ENCODE data around the gene KCTD11.
A peak's percentile ranks its signal among the peaks of the same experiment; 100 is the strongest.

Gene KCTD11

GRCh38 chr17:7325031-7325528, 26.9 kb upstream of the KCTD11 start:
- TF ChIP-seq, protein P1, sequence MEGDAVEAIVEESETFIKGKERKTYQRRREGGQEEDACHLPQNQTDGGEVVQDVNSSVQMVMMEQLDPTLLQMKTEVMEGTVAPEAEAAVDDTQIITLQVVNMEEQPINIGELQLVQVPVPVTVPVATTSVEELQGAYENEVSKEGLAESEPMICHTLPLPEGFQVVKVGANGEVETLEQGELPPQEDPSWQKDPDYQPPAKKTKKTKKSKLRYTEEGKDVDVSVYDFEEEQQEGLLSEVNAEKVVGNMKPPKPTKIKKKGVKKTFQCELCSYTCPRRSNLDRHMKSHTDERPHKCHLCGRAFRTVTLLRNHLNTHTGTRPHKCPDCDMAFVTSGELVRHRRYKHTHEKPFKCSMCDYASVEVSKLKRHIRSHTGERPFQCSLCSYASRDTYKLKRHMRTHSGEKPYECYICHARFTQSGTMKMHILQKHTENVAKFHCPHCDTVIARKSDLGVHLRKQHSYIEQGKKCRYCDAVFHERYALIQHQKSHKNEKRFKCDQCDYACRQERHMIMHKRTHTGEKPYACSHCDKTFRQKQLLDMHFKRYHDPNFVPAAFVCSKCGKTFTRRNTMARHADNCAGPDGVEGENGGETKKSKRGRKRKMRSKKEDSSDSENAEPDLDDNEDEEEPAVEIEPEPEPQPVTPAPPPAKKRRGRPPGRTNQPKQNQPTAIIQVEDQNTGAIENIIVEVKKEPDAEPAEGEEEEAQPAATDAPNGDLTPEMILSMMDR (IDR thresholded peaks at IDR 0.05; ENCODE audit: extremely low read depth, missing control alignments) = no peak
- no peak for DNase-seq (ENCODE audit: low spot score)

DNA sequence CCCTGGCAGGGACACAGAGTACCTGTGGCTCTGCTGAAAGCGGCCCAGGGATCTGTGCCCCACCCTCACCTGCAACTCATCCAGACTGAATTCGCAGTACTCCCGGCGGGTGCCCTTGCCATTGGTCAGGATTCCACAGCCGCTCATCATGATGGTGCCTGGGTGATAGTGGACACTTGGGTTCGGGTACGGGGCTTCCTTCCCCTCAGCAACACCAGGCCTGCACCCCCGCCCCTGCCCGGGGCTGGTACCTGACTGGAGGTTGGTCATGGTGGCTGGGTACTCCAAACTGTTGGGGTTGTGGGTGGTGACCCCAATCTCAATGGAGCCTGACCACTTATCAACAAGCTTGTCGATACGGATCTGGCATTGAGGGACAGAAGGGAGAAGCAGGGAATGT, 25.8 kb upstream of the KCTD11 start:
- DNase-seq (ENCODE audit: low spot score) = no peak
- TF ChIP-seq, protein P1 (IDR thresholded peaks at IDR 0.05; ENCODE audit: extremely low read depth, missing control alignments) = no peak

DNA sequence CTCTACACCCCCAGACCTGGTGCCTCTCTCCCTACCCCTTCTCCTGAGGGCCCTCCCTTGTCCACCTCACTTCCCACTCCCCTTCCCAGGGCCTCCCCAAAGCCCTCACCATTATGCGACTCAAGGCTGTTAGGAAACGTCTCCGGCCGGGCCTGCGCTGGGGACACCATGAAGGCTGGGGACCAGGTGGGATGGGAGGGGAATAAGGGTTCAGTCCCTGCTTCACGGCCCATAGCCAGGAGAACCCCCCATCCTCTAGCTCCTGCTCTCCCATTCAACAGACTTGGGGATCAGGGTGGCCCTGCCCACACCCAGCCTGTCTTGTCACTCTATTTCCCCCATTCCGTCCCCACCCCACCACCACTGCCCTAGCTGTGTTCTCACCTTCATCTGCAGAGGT, 24.9 kb upstream of the KCTD11 start:
- TF ChIP-seq, protein P1 (IDR thresholded peaks at IDR 0.05; ENCODE audit: extremely low read depth, missing control alignments) = no peak

DNA sequence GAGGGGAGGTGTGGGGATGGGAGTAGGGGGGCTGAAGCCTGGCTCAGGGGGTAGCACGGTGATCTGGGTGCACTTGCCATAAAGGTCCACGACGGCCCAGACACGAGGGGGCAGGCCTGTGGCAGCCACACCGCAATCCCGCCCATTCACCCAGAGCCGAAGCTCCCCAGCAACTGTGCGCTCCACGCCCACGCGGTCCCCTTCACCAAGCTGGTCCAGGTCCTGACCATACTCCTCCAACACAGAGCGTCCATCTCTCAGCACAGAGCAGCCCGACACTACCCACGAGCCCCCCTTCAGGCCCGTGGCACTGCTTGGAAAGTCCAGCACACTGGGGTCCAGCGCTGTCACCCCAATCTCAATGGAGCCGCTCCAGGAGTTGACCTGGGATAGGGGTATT, 24.5 kb upstream of the KCTD11 start:
- TF ChIP-seq, protein P1 (IDR thresholded peaks at IDR 0.05; ENCODE audit: extremely low read depth, missing control alignments) = no peak
- no peak for DNase-seq (ENCODE audit: low spot score)

More for the DNA sequence above, 24.9 kb upstream of the KCTD11 start:
- no peak for DNase-seq (ENCODE audit: low spot score)

- no peak for DNase-seq (ENCODE audit: low spot score)
- TF ChIP-seq, protein P1 (IDR thresholded peaks at IDR 0.05; ENCODE audit: extremely low read depth, missing control alignments) = no peak
Observed at GRCh38 chr17:7328009-7328408, 24.0 kb upstream of the KCTD11 start.

DNA sequence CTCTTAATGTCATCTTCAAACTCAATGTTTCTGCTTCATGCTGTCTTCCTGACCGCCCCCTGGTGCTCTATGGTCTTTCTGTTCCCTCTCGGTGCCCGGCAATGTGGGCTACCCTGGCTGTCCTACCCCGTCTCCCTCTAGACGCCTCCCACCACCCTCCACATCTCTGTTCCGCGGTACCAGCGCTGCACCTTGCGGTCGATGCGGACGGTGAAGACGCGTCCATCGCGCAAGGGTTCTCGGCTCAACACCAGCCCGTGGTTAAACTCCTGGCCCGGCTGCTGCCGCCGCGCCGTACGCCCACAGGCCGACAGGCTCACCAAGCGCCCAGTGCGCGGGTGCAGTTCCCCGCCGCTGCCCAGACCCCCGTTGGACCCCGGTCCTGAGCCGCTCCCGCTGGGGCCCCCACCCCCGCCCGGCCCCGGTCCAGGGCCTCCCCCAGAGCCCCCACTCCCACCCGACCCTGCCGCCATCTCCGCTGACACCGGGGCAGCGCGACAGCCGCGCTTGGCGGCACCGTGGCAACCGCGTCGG, 23.1 kb upstream of the KCTD11 start, which contains the start of gene NEURL4:
Gene NEURL4 (minus strand): TSS at position 496 of the 534 bp plus-strand sequence. CDS start 23 bp downstream, at position 473.
- TF ChIP-seq, protein P1 (IDR thresholded peaks at IDR 0.05; ENCODE audit: extremely low read depth, missing control alignments) = no peak
- DNase-seq (ENCODE audit: low spot score) = peak; percentile 63

GRCh38 chr17:7329374-7329996, 22.5 kb upstream of the KCTD11 start:
- TF ChIP-seq, protein P1 (IDR thresholded peaks at IDR 0.05; ENCODE audit: extremely low read depth, missing control alignments) = no peak

More at GRCh38 chr17:7329374-7329996, 22.5 kb upstream of the KCTD11 start:
- DNase-seq (ENCODE audit: low spot score) = peak; percentile 97

Data from GM20000 (cell line).